ENCODE measurements around the gene USP49. TPM values are rescaled to one million over a fixed set of nuclear protein-coding genes. Genes with fewer than 3 reads are reported as not detected.
"Not testable (repeated sequence)": the region's sequence is repeated elsewhere in the genome, so short reads cannot be mapped to it uniquely, and the experiment has no call there.

The USP49 gene
- total RNA-seq, 2 donors from 2014 or later, result 1.7 to 19.5 TPM

DNA sequence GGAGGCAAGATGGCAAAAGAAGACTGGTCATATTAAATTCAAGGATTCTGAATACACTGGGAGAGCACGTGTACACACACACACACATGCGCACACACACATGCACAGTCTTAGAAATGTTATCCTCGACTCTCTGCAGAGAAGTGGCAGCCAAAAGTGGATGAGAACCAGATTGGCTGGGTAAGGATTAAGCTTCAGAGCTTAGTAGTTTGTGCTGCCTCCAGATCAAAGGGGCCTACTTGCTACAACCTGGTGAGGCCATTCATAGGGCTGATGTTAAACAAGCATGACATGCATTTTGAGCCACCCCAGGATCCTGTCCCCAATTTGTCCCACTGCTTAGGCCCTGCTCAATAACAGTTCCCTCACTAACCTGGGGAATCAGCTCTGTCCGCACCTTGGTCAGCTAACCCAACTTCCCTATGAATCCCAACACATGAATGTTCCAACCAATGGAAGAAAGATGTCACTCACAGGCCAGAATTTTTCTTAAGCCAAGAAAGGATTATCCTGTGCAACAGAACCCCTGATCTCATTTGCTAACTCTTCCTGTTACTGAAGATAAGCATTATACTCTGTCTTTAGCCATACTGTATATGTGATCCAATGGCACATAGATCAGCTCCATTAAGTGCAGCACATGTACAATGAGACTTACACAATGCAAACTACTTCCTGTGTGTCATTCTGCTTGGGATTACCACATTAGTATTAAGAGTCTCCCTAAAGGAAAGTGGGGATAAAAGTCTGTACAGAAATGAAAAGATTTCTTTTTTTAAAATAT is 76.7 kb downstream of the USP49 start:
- Histone ChIP-seq H3K4me1 (replicated peaks) (no peaks in the 10 kb centered on the region), H3K9me3 (no peaks in the 10 kb centered on the region), H3K27me3 (replicated peaks; ENCODE audit: insufficient read depth) (no peaks in the 10 kb centered on the region), H3K4me3 (no peak overlapping the region), H3K36me3 (no peaks in the 10 kb centered on the region), H3K27ac (no peak overlapping the region)
- 83% methylated on average over 4 of the region's 4 CpGs for WGBS
- no peak for DNase-seq (ENCODE audit: low spot score)
- TF ChIP-seq POLR2A (IDR thresholded peaks at IDR 0.05) (no peak), POLR2AphosphoS5 (IDR thresholded peaks at IDR 0.05) (no peak)
- TF ChIP-seq, protein P1, sequence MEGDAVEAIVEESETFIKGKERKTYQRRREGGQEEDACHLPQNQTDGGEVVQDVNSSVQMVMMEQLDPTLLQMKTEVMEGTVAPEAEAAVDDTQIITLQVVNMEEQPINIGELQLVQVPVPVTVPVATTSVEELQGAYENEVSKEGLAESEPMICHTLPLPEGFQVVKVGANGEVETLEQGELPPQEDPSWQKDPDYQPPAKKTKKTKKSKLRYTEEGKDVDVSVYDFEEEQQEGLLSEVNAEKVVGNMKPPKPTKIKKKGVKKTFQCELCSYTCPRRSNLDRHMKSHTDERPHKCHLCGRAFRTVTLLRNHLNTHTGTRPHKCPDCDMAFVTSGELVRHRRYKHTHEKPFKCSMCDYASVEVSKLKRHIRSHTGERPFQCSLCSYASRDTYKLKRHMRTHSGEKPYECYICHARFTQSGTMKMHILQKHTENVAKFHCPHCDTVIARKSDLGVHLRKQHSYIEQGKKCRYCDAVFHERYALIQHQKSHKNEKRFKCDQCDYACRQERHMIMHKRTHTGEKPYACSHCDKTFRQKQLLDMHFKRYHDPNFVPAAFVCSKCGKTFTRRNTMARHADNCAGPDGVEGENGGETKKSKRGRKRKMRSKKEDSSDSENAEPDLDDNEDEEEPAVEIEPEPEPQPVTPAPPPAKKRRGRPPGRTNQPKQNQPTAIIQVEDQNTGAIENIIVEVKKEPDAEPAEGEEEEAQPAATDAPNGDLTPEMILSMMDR (IDR thresholded peaks at IDR 0.05), result no peak
- intact Hi-C loops (cut with DNase I), result no loop called here

DNA sequence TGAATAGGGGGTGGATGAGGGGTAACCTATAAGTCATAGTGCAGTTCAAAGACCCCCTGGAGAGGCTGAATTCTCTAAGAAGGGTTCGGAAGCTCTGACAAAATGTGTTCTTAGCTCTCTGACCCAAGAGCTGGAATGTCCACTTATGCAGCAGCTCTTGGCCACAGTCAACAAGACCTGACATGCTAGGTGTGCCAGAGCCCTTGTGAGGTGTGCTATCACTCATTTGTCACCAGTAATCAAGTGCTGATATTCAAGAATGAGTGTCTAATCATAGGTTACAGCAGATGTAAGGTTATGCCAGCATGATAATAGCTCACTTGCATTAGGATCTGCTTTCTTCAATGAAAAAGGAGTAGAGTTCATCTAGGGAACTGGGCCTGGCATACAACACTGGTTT is 79.6 kb downstream of the USP49 start:
- H3K27ac ChIP-seq, result no peak overlapping the region
- intact Hi-C loops (cut with DNase I), result no loop called here

DNA sequence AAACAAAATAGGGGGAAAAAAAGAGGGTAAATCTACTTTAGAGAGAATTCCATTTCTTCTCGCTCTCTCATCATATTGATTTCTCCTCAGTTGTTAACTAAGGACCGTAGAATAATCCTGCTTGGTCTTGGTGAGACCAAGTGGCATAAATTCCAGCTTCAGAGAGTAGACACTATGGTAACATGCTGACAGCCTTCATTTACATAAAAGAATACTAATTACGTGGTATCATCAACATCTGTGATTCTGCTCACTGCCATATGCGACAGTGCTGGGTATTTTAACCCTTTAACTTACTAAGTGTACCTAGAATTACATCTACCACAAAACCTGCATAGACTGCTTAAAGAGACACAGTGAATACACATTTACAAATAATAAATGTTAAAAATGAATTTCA is 80.5 kb downstream of the USP49 start:
- no peak for DNase-seq (ENCODE audit: low spot score)
- Histone ChIP-seq H3K36me3 (no peaks in the 10 kb centered on the region), H3K27me3 (replicated peaks; ENCODE audit: insufficient read depth) (no peaks in the 10 kb centered on the region), H3K4me1 (replicated peaks) (no peaks in the 10 kb centered on the region), H3K27ac (no peak overlapping the region), H3K9me3 (no peaks in the 10 kb centered on the region), H3K4me3 (no peak overlapping the region)
- TF ChIP-seq POLR2A (IDR thresholded peaks at IDR 0.05) (no peak), POLR2AphosphoS5 (IDR thresholded peaks at IDR 0.05) (no peak)
- TF ChIP-seq, protein P1 (IDR thresholded peaks at IDR 0.05), result no peak
- WGBS, result 73% methylated on average over 4 of the region's 4 CpGs
- intact Hi-C loops (cut with DNase I), result no loop called here

More for the DNA sequence above, 79.6 kb downstream of the USP49 start:
- no peaks in the 10 kb centered on the region for H3K36me3 ChIP-seq
- TF ChIP-seq, protein P1 (IDR thresholded peaks at IDR 0.05), result no peak
- no peak for TF ChIP-seq POLR2A (IDR thresholded peaks at IDR 0.05)
- TF ChIP-seq POLR2AphosphoS5 (IDR thresholded peaks at IDR 0.05), result no peak
- DNase-seq (ENCODE audit: low spot score), result no peak
- no peaks in the 10 kb centered on the region for H3K27me3 ChIP-seq (replicated peaks; ENCODE audit: insufficient read depth)
- H3K4me3 ChIP-seq, result no peak overlapping the region
- no peaks in the 10 kb centered on the region for H3K4me1 ChIP-seq (replicated peaks)
- no peaks in the 10 kb centered on the region for H3K9me3 ChIP-seq
- WGBS, result 93% methylated on average over 1 of the region's 1 CpG

DNA sequence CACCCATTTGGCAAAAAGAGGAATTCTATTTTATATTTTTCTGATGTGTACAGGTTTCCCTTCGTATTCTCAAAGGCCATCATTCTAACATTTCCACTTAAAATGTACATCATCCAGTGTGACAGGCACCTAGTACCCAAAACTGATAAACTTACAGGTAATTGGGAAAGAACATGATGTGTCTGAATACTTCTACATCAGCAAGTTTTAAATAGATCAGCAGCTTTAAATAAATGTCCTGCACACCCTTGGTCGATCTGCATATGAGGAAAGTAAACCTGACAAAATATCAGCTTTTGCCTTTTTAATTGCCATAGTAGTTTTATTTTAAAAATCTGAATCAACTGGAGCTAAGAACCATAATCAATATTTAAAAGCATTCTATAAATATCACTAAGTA is 81.2 kb downstream of the USP49 start:
- Histone ChIP-seq H3K9me3 (no peaks in the 10 kb centered on the region), H3K4me3 (no peak overlapping the region), H3K36me3 (no peaks in the 10 kb centered on the region), H3K4me1 (replicated peaks) (no peaks in the 10 kb centered on the region), H3K27me3 (replicated peaks; ENCODE audit: insufficient read depth) (no peaks in the 10 kb centered on the region), H3K27ac (no peak overlapping the region)
- intact Hi-C loops (cut with DNase I), result no loop called here
- TF ChIP-seq, protein P1 (IDR thresholded peaks at IDR 0.05), result no peak
- TF ChIP-seq POLR2AphosphoS5 (IDR thresholded peaks at IDR 0.05) (no peak), POLR2A (IDR thresholded peaks at IDR 0.05) (no peak)
- 94% methylated on average over 2 of the region's 2 CpGs for WGBS
- no peak for DNase-seq (ENCODE audit: low spot score)

DNA sequence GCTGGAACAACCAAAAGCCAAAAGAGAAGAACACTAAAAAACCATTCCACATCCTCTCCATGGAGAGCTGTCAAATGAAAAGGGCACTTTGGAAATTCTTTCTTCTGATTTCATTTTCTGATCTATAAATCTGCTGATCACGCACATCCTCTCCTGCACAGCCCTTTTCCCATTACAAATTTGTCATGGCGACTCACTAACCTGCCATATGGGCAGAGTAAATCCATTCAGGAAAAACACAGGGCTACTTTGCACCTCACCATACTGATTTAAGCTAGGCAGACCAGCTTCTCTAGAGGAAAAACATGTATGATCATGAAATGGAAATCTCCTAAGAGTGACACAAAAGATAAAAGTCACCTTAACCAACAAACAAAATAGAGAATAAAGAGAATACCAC is 81.7 kb downstream of the USP49 start:
- H3K4me3 ChIP-seq, result no peak overlapping the region
- DNase-seq (ENCODE audit: low spot score), result no peak
- 70% methylated on average over 2 of the region's 2 CpGs for WGBS
- no peaks in the 10 kb centered on the region for H3K9me3 ChIP-seq
- no peak for TF ChIP-seq POLR2A (IDR thresholded peaks at IDR 0.05)
- TF ChIP-seq POLR2AphosphoS5 (IDR thresholded peaks at IDR 0.05), result no peak
- TF ChIP-seq, protein P1 (IDR thresholded peaks at IDR 0.05), result no peak
- no peaks in the 10 kb centered on the region for H3K36me3 ChIP-seq
- intact Hi-C loops (cut with DNase I), result no loop called here
- no peak overlapping the region for H3K27ac ChIP-seq
- H3K4me1 ChIP-seq (replicated peaks), result no peaks in the 10 kb centered on the region
- no peaks in the 10 kb centered on the region for H3K27me3 ChIP-seq (replicated peaks; ENCODE audit: insufficient read depth)

DNA sequence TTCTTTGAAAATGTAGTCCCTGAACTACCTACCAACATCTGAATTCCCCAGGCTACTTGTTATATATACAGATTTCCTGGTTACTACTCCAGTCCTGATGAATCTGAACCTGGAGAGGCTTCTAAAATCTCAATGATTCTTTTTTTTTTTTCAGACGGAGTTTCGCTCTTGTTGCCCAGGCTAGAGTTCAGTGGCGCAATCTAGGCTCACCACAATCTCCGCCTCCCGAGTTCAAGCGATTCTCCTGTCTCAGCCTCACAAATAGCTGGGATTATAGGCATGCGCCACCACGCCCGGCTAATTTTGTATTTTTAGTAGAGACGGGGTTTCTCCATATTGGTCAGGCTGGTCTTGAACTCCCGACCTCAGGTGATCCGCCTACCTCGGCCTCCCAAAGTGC is 83.2 kb downstream of the USP49 start:
- H3K27ac ChIP-seq; intact Hi-C loops (cut with DNase I); DNase-seq (ENCODE audit: low spot score); H3K4me1 ChIP-seq (replicated peaks); H3K4me3 ChIP-seq; H3K9me3 ChIP-seq; H3K27me3 ChIP-seq (replicated peaks; ENCODE audit: insufficient read depth); H3K36me3 ChIP-seq: not testable (repeated sequence)
- 98% methylated on average over 13 of the region's 13 CpGs for WGBS
